Lung microvascular endothelial cell (primary cell): ENCODE measurements around the gene PLXDC2. TPM values are rescaled to one million over a fixed set of nuclear protein-coding genes. Genes with fewer than 3 reads are reported as not detected.

ENCODE experiments used
- DNase-seq, 2 donors: peaks; one replicate each; pipeline versions ENCODE4 v3.0.0 to v3.0.0-alpha.2; 2010; ENCODE audit warnings: low read depth in 2 of 2
- total RNA-seq: library from RNA; depleted of rRNA; stranded (reverse); fragments of >200 nt; gene quantifications from 2 replicates; pipeline ENCODE4 v1.2.1, GENCODE V29; 2014

The PLXDC2 gene
- total RNA-seq, 1 donor from 2014 or later: 9.1 TPM

- DNase-seq: no peak
Measured at GRCh38 chr10:19857876-19858275, 41.6 kb downstream of the PLXDC2 start.

GRCh38 chr10:19860107-19860506 is 43.9 kb downstream of the PLXDC2 start:
- DNase-seq: no peak

DNA sequence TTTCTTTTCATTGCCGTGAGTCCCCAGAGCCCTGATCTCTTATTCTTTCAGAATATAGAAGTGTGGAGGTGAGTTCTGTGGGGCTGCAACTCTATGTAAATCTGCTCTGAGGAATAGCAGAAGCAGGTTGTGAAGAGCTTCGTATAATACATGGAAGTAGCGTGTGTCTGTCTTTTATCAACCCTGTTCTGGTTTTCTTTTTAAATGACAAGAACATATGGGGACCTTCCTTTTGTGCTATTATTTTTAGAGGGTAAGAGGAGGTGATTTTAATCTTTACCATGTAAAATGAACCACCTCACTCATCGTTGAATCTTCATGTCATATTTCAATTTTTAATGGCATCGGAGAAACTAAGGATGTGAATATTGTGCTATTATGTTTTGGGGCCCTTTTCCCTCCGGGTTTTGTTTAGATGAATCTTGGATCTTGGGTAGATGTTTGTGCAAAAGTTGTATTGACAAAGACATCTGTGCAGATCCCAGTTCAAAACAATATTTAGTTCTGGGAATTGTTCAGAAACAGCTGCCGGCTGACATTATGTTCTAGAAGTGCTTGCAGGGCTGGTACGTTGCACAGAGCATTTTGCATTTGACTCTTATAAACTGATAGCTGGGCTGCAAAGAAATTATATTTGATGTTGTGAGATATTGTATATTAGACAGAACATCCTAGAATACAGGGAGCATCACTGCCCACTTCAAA is 46.7 kb downstream of the PLXDC2 start:
- DNase-seq: no peak

- DNase-seq: no peak
Measured at GRCh38 chr10:19865676-19866075, 49.4 kb downstream of the PLXDC2 start.

GRCh38 chr10:19869370-19869769 is 53.1 kb downstream of the PLXDC2 start:
- no peak for DNase-seq

GRCh38 chr10:19872504-19873271 is 56.5 kb downstream of the PLXDC2 start:
- DNase-seq: peak in 1 of 2 donors; percentile 11

GRCh38 chr10:19874190-19874589 is 58.0 kb downstream of the PLXDC2 start:
- no peak for DNase-seq

GRCh38 chr10:19874791-19875190 is 58.6 kb downstream of the PLXDC2 start:
- DNase-seq: no peak

- no peak for DNase-seq
Measured at GRCh38 chr10:19876570-19876969, 60.3 kb downstream of the PLXDC2 start.

GRCh38 chr10:19877466-19878255 is 61.4 kb downstream of the PLXDC2 start:
- DNase-seq: no peak

- no peak for DNase-seq
Measured at GRCh38 chr10:19882621-19883020, 66.4 kb downstream of the PLXDC2 start.

DNA sequence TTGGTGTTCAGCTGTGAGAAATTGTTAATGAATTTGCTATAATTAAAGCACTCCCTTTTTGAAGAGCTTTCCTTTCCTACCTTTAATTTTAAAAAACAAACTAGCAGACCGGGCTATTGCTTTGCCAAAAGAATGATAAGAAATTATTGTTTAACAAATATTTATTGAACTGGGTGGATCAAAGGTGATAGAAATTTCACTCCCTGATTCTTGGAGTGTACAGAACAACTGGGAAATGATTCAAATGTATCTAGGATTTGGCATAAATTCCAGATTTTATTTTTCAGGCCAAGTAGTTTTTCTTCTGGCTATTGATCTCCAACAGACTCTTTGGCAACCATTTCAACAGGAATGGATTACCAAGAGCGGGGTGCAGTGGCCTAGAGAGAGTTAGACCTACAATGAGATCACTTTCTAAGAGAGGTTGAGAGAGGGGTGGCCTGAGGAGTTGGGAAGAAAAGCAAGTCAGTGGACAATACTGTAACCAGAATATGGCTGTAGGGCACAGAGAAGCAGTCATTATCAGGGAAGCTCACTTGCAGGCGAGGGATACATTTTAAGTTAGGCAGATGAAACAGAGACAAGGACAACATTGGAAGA is 71.9 kb downstream of the PLXDC2 start:
- no peak for DNase-seq

DNA sequence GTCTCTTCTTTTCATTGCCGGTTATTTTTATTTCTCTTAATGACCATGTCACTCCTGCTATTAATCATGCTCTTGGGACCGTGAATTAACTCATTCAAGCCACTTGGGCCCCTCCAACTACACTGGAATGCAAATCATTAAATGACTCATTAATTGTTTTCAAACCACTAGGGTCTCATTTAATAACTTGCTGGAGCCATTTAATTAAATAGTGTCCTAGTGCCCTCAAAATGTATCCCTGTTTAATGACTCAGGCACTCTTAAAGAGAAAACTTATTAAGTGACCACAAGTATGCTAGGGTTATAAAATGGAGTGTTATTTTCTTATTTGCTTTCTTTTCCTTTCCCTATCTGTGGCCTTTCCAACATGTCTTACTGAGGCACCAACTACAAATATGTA is 73.0 kb downstream of the PLXDC2 start:
- DNase-seq: no peak

DNA sequence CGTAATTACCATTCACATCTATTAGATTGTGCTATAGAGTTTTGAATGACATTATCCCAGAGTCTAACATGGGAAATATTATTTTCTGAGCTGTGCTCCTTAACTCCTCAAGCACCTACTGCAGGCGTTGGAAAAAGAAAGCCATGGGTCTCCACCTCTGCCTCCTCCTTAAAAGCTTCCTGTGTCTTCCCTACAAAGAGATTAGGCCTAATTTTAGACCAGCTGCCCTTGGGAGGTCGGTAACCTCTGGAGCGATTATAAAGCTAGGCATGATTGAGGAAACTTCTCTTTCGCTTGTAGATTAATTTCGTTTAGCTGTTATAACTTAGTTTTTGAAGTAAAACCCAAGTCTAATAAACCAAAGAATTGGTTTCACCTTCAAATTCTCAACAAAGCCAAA is 75.2 kb downstream of the PLXDC2 start:
- DNase-seq: no peak

- DNase-seq: no peak
Measured at GRCh38 chr10:19892270-19892669, 76.0 kb downstream of the PLXDC2 start.

DNA sequence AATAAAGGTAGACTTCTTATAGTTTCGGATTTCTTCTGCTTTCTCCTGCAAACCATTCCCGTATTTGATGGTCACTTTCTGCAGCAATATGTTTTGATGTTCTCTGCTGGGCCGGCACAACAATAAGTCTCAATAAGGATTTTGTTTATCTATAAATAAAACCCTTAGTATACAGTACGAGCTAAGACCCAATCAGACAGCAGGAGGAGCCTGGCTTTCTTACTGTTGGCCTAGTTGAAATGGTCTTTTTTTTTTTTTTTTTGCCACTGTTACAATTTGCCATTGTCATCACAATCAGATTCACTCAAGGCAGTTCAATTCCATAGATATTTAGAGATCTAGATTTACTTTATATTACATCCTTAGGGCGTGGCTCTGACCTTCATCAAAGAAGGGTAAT is 76.4 kb downstream of the PLXDC2 start:
- DNase-seq: no peak

- DNase-seq: no peak
Measured at GRCh38 chr10:19895500-19895899, 79.3 kb downstream of the PLXDC2 start.

DNA sequence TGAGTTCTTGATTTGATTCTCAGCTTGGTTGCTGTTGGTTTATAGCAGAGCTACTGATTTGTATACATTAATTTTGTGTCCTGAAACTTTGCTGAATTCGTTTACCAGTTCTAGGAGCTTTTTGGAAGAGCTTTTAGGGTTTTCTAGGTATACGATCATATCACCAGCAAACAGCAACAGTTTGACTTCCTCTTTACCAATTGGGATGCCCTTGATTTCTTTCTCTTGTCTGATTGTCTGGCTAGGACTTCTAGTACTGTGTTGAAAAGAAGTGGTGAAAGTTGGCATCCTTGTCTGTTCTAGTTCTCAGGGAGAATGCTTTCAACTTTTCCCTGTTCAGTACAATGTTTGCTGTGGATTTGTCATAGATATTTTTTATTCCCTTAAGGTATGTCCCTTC is 86.2 kb downstream of the PLXDC2 start:
- no peak for DNase-seq

GRCh38 chr10:19904202-19904661 is 88.0 kb downstream of the PLXDC2 start:
- DNase-seq: no peak

GRCh38 chr10:19906108-19906791 is 90.0 kb downstream of the PLXDC2 start:
- DNase-seq: no peak
